ENCODE measurements around the gene PTPN5. TPM values are rescaled to one million over a fixed set of nuclear protein-coding genes. Genes with fewer than 3 reads are reported as not detected.

PTPN5 gene
- not detected in 5 replicates for total RNA-seq (2022; extraction: Qiagen RNA extraction; ENCODE audit: low read depth)

DNA sequence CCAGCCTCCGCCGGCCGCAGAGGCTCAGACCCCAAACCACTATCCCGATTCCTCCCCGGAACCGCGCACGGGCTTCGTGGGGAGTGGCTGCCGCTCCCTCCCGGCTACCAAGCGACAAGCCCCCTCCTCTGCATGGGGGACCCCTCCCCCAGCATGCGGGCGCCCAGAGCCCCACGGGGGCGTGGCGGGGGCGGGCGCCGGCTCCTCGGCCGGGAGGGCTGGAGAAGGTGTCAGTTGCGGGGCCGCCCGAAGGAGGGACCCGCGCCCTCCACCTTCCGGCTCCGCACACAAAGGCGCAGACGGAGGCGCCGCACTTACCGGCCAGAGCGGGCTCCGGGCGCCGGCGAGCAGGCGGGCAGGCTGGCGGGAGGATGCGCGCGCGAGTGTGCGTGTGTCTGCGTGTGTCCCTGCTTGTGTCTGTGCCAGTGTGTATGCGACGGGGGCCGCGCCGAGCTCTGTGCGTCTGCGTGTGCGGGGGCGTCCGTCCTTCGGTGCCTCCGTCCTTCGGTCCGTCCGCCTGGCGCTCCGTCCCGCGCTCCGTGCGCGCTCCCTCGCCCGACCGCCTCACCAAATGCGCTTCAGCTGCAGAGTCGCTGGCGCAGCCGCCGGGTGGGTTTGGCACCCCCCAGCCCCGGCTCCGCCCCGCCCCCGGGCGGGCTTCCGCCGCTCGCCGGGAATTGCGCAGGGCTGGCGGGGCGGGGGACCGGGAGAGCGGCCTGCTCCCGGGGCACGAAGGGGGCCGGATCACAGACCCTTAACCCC lies at the start of gene PTPN5:
TSS of gene PTPN5 (minus strand) at position 592 of the 762 bp plus-strand sequence. CDS start 19,840 bp downstream, outside the sequence.

DNA sequence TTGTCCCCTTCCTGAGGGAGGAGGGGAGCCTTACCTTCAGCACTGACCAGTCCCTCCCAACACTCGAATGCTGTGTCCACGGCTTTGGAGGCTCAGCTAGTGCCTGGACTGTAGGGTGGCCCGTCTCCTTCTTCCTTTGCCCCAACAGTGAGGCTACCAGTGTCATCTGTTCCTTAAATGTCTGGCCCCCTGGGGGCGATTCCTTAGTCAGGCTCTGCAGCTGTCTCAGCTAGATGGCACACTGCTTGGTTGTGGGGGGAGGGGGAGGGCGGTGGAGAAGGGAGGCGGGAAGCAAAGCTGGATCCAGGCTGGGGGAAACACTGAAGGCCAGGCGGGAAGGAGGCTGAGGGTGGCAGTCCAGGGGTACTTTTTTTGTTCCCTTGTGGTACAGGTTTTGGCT lies 65.6 kb downstream of the PTPN5 start, which contains the start of gene IGSF22:
TSS of gene IGSF22 (minus strand) at position 149 of the 400 bp plus-strand sequence. CDS start 1,952 bp downstream, outside the sequence.

DNA sequence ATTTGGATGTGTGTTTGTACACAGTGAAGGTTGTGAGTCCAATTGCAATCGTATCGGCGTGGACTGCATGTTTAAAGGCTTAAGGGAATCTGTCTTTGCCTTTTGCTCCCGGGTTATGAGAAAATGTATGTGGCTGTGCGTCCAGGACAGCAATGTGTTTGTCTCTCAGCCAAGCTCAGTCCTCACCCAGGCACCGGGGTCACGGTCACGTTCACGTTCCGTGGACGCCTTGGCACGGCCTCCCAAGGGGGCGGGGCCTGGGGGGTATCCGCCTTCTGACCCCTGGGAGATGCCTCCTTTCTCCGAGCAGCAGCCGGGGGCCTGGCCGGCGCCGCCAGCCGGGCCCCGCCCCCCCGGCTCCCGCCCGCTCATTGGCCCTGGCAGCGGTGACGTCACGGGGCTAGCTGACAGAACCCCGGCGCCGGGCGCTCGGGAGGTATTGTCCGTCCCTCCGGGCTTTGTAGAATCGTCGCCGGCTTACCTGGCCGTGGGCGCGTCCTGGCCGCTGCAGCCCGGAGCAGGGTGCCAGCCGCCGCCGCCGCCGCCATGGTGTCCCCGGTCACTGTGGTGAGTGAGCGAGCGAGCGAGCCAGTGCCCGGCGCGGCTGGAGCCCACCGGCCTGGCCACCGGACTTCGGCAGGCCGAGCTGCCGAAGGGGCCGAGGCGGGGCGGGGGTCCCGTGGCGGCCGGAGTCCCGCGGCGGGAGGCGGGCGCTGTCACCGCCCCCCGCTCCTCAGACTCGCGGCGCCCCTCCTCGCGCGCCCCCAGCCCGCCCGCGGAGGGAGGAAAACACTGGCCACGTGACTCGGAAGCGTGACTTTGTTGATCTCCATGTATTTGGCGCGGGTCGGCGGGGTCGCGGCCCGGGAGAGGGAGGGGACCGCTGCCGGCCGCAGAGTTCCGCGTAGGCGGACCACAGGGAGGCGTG lies 93.0 kb downstream of the PTPN5 start, which contains the start of gene TMEM86A:
TSS of gene TMEM86A (plus strand) at position 439 of the 928 bp plus-strand sequence. CDS start at position 547, 108 bp downstream.

Other genes with a start within 250 kb of the PTPN5 start
- gene UEVLD, start 203.1 kb downstream of the PTPN5 start, total RNA-seq (2022; extraction: Qiagen RNA extraction; ENCODE audit: low read depth): 14.0 to 27.1 TPM (median 20.6 TPM) in 5 replicates
- gene MISFA, start 192.0 kb downstream of the PTPN5 start, total RNA-seq (2022; extraction: Qiagen RNA extraction; ENCODE audit: low read depth): 1.8 to 3.1 TPM (median 2.4 TPM) in 5 replicates
- gene SPTY2D1, start 157.5 kb downstream of the PTPN5 start, total RNA-seq (2022; extraction: Qiagen RNA extraction; ENCODE audit: low read depth): 14.4 to 20.8 TPM (median 19.2 TPM) in 5 replicates
- gene TMEM86A, start 93.0 kb downstream of the PTPN5 start, total RNA-seq (2022; extraction: Qiagen RNA extraction; ENCODE audit: low read depth): 0.29 to 0.54 TPM (median 0.42 TPM) in 5 replicates
- gene IGSF22, start 65.6 kb downstream of the PTPN5 start, total RNA-seq (2022; extraction: Qiagen RNA extraction; ENCODE audit: low read depth): not detected in 5 replicates
- not detected in 5 replicates for gene MRGPRX1, start 147.6 kb upstream of the PTPN5 start, total RNA-seq (2022; extraction: Qiagen RNA extraction; ENCODE audit: low read depth)